K562 (cell line): ENCODE data around the gene DGCR2. TPM values are rescaled to one million over a fixed set of nuclear protein-coding genes. Genes with fewer than 3 reads are reported as not detected.

Source experiments
- ARHGAP35 ChIP-seq: fragments of 450-650 bp; IDR thresholded peaks from 2 replicates; pipeline ENCODE4 v1.6.1; 2018; ENCODE audit not compliant: partially characterized antibody
- CBX5 ChIP-seq: IDR thresholded peaks from 2 replicates; pipeline ENCODE4 v1.6.1; 2014; ENCODE audit warnings: low read depth, borderline replicate concordance
- CBX8 ChIP-seq: fragments of 200-600 bp; sonication (generic); IDR thresholded peaks from 2 replicates; pipeline ENCODE4 v1.6.1; 2012; ENCODE audit warnings: borderline replicate concordance, mixed run types, low read depth, mild to moderate bottlenecking, moderate library complexity, mixed read lengths, low read length, control low read depth, inconsistent platforms; ENCODE audit not compliant: poor library complexity, severe bottlenecking; ENCODE audit errors: extremely low read depth
- EWSR1 ChIP-seq: fragments of 450-650 bp; IDR thresholded peaks from 2 replicates; pipeline ENCODE4 v1.6.1; 2018; ENCODE audit warnings: borderline replicate concordance, mild to moderate bottlenecking, low read depth, moderate library complexity; ENCODE audit not compliant: partially characterized antibody
- GABPB1 ChIP-seq: sonication (generic); formaldehyde crosslinking; IDR thresholded peaks from 2 replicates; pipeline ENCODE4 v1.8.0; 2022; ENCODE audit warnings: mild to moderate bottlenecking, missing genetic modification reagents
- GABPB2 ChIP-seq: fragments of 250-450 bp; sonication (Bioruptor Pico); conservative IDR thresholded peaks from 2 replicates; pipeline ENCODE4 v1.5.1; 2021; ENCODE audit warnings: mild to moderate bottlenecking
- GATAD2A ChIP-seq: fragments of 450-650 bp; IDR thresholded peaks from 2 replicates; pipeline ENCODE4 v1.6.1; 2017
- HLTF ChIP-seq: fragments of 450-650 bp; IDR thresholded peaks from 2 replicates; pipeline ENCODE4 v1.6.1; 2016
- HNRNPLL ChIP-seq: fragments of 200-400 bp; formaldehyde crosslinking; IDR thresholded peaks from 2 replicates; pipeline ENCODE4 v1.6.1; 2017; ENCODE audit warnings: low read length, low read depth, mild to moderate bottlenecking; ENCODE audit not compliant: poor library complexity, severe bottlenecking
- NFE2L1 ChIP-seq: fragments of 450-650 bp; IDR thresholded peaks from 2 replicates; pipeline ENCODE4 v1.6.1; 2016; ENCODE audit warnings: missing genetic modification characterization, low read depth, mild to moderate bottlenecking, missing compliant biosample characterization, moderate library complexity, borderline replicate concordance
- NR2C2 ChIP-seq, 2 experiments: fragments of 200-800 bp in 1 of 2; sonication (Bioruptor generic) in 1 of 2; sonication (generic) in 1 of 2; formaldehyde crosslinking in 1 of 2; IDR thresholded peaks; 2 replicates each; pipeline versions ENCODE4 v1.6.1 to v1.8.0; 2016 to 2022; ENCODE audit warnings: mild to moderate bottlenecking in 1 of 2, missing compliant biosample characterization in 1 of 2, missing genetic modification characterization in 1 of 2, missing genetic modification reagents in 1 of 2
- PHB ChIP-seq: fragments of 250-450 bp; sonication (Bioruptor Pico); IDR thresholded peaks from 2 replicates; pipeline ENCODE4 v1.5.0; 2021
- PTTG1 ChIP-seq: fragments of 450-650 bp; IDR thresholded peaks from 2 replicates; pipeline ENCODE4 v1.6.1; 2016; ENCODE audit warnings: low read depth, mild to moderate bottlenecking, missing genetic modification characterization, missing compliant biosample characterization
- SAFB ChIP-seq: fragments of 200-400 bp; formaldehyde crosslinking; IDR thresholded peaks from 2 replicates; pipeline ENCODE4 v1.6.1; 2017; ENCODE audit warnings: low read depth, low read length, borderline replicate concordance
- XRCC3 ChIP-seq: fragments of 450-650 bp; IDR thresholded peaks from 2 replicates; pipeline ENCODE4 v1.6.1; 2017; ENCODE audit warnings: mild to moderate bottlenecking, moderate library complexity
- ZC3H11A ChIP-seq: IDR thresholded peaks from 2 replicates; pipeline ENCODE4 v1.6.1; 2012; ENCODE audit warnings: low read depth, low read length, improper control_type of control experiment
- ZFPM2 ChIP-seq: fragments of 250-450 bp; sonication (Bioruptor Pico); IDR thresholded peaks from 2 replicates; pipeline ENCODE4 v1.5.1; 2022; ENCODE audit warnings: mild to moderate bottlenecking
- ZNF174 ChIP-seq: fragments of 250-450 bp; sonication (Bioruptor Pico); IDR thresholded peaks from 2 replicates; pipeline ENCODE4 v1.4.0; 2020; ENCODE audit warnings: mild to moderate bottlenecking
- ZNF217 ChIP-seq: sonication (generic); formaldehyde crosslinking; IDR thresholded peaks from 2 replicates; pipeline ENCODE4 v1.8.0; 2022; ENCODE audit warnings: mild to moderate bottlenecking, missing genetic modification reagents
- ZNF282 ChIP-seq: sonication (generic); formaldehyde crosslinking; IDR thresholded peaks from 2 replicates; pipeline ENCODE4 v1.8.1; 2023; ENCODE audit warnings: missing genetic modification reagents
- polyA plus RNA-seq, 8 experiments: library from polyadenylated mRNA; depleted of rRNA in 4 of 8; stranded (reverse) in 5 of 8; unstranded in 3 of 8; fragments of >200 nt; fragmentation: Nextera tagmentation in 2 of 8; fragmentation: Illumina TruSeq in 1 of 8; extraction: Ambion mirVana in 2 of 8; extraction: Trizol in 1 of 8; gene quantifications; 2 replicates each; pipeline versions ENCODE4 v1.2.1 to v1.2.3, GENCODE V29; 2011 to 2014; ENCODE audit warnings: inconsistent platforms in 1 of 8, missing spikeins in 1 of 8
- total RNA-seq, 7 experiments: library from RNA; depleted of rRNA in 6 of 7; stranded (reverse); fragments of >200 nt in 6 of 7; fragmentation: Illumina TruSeq in 2 of 7; extraction: Trizol in 2 of 7; gene quantifications; 2 replicates each; pipeline versions ENCODE4 v1.2.1 to v1.2.3, GENCODE V29; 2011 to 2021; ENCODE audit warnings: low replicate concordance in 1 of 7
- TF ChIP-seq, protein P1 (sequence below): IDR thresholded peaks from 2 replicates; pipeline ENCODE4 v1.6.1; 2014; ENCODE audit warnings: antibody characterized with exemption
- TF ChIP-seq, protein P2 (sequence below): fragments of 250-450 bp; sonication (Bioruptor Pico); IDR thresholded peaks from 2 replicates; pipeline ENCODE4 v1.8.0; 2022; ENCODE audit warnings: moderate library complexity, mild to moderate bottlenecking, inconsistent platforms
- TF ChIP-seq, protein P3 (sequence below): fragments of 450-650 bp; IDR thresholded peaks from 2 replicates; pipeline ENCODE4 v1.6.1; 2016; ENCODE audit warnings: borderline replicate concordance
- TF ChIP-seq, protein P4 (sequence below), 3 experiments: IDR thresholded peaks in 2 of 3; conservative IDR thresholded peaks in 1 of 3; 2 replicates each; pipeline ENCODE4 v1.5.1; 2011 to 2012; ENCODE audit warnings: low read length in 3 of 3, mild to moderate bottlenecking in 3 of 3, control low read depth in 2 of 3, improper control_type of control experiment in 1 of 3, inconsistent platforms in 1 of 3, low read depth in 1 of 3, mixed read lengths in 1 of 3, moderate library complexity in 1 of 3; ENCODE audit not compliant: insufficient read depth in 2 of 3

The DGCR2 gene
- total and polyA plus RNA-seq, 9 of the 15 experiments (the other 6 are each of a cell fraction or from before 2014, with no cell fraction given), result 0.69 to 101 (median 56.4) TPM

- TF ChIP-seq CBX5 (no peak), ZC3H11A (no peak), ZNF217 (CRISPR knock-in tag) (no peak), NR2C2 (CRISPR knock-in tag; IDR thresholded peaks at IDR 0.05) (no peak), NR2C2 (tag; IDR thresholded peaks at IDR 0.05) (no peak), PHB (CRISPR knock-in tag) (no peak; the same call in none of the 2 replicates), HLTF (no peak; the same call in 1 of the 2 replicates), GATAD2A (no peak), CBX8 (no peak), GABPB1 (no peak), ZFPM2 (CRISPR knock-in tag) (no peak; the same call in 1 of the 2 replicates), GABPB2 (CRISPR knock-in tag) (no peak), XRCC3 (no peak), ZNF282 (CRISPR knock-in tag) (no peak), EWSR1 (no peak), ARHGAP35 (no peak), SAFB (no peak), ZNF174 (CRISPR knock-in tag) (no peak), HNRNPLL (peak; percentile 99), PTTG1 (tag) (no peak), NFE2L1 (no peak)
- TF ChIP-seq, protein P1, sequence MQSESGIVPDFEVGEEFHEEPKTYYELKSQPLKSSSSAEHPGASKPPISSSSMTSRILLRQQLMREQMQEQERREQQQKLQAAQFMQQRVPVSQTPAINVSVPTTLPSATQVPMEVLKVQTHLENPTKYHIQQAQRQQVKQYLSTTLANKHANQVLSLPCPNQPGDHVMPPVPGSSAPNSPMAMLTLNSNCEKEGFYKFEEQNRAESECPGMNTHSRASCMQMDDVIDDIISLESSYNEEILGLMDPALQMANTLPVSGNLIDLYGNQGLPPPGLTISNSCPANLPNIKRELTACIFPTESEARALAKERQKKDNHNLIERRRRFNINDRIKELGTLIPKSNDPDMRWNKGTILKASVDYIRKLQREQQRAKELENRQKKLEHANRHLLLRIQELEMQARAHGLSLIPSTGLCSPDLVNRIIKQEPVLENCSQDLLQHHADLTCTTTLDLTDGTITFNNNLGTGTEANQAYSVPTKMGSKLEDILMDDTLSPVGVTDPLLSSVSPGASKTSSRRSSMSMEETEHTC, result no peak; the same call in 1 of the 2 replicates
- TF ChIP-seq, protein P2, sequence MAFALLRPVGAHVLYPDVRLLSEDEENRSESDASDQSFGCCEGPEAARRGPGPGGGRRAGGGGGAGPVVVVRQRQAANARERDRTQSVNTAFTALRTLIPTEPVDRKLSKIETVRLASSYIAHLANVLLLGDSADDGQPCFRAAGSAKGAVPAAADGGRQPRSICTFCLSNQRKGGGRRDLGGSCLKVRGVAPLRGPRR (CRISPR knock-in tag), result no peak
- TF ChIP-seq, protein P3, sequence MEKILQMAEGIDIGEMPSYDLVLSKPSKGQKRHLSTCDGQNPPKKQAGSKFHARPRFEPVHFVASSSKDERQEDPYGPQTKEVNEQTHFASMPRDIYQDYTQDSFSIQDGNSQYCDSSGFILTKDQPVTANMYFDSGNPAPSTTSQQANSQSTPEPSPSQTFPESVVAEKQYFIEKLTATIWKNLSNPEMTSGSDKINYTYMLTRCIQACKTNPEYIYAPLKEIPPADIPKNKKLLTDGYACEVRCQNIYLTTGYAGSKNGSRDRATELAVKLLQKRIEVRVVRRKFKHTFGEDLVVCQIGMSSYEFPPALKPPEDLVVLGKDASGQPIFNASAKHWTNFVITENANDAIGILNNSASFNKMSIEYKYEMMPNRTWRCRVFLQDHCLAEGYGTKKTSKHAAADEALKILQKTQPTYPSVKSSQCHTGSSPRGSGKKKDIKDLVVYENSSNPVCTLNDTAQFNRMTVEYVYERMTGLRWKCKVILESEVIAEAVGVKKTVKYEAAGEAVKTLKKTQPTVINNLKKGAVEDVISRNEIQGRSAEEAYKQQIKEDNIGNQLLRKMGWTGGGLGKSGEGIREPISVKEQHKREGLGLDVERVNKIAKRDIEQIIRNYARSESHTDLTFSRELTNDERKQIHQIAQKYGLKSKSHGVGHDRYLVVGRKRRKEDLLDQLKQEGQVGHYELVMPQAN, result peak; percentile 87
- TF ChIP-seq, protein P4, sequence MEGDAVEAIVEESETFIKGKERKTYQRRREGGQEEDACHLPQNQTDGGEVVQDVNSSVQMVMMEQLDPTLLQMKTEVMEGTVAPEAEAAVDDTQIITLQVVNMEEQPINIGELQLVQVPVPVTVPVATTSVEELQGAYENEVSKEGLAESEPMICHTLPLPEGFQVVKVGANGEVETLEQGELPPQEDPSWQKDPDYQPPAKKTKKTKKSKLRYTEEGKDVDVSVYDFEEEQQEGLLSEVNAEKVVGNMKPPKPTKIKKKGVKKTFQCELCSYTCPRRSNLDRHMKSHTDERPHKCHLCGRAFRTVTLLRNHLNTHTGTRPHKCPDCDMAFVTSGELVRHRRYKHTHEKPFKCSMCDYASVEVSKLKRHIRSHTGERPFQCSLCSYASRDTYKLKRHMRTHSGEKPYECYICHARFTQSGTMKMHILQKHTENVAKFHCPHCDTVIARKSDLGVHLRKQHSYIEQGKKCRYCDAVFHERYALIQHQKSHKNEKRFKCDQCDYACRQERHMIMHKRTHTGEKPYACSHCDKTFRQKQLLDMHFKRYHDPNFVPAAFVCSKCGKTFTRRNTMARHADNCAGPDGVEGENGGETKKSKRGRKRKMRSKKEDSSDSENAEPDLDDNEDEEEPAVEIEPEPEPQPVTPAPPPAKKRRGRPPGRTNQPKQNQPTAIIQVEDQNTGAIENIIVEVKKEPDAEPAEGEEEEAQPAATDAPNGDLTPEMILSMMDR (IDR thresholded peaks at IDR 0.05 in 2 of 3, conservative IDR thresholded peaks at IDR 0.05 in 1 of 3; ENCODE audit: insufficient read depth in 2 of 3, low read depth in 1 of 3, low read length in 3 of 3), result no peak
Observed at GRCh38 chr22:19121631-19122142, 525 bp downstream of the DGCR2 start (continued).
